ENCODE measurements around the gene MPIG6B.
A peak's percentile ranks its signal among the peaks of the same experiment; 100 is the strongest.

MPIG6B gene

DNA sequence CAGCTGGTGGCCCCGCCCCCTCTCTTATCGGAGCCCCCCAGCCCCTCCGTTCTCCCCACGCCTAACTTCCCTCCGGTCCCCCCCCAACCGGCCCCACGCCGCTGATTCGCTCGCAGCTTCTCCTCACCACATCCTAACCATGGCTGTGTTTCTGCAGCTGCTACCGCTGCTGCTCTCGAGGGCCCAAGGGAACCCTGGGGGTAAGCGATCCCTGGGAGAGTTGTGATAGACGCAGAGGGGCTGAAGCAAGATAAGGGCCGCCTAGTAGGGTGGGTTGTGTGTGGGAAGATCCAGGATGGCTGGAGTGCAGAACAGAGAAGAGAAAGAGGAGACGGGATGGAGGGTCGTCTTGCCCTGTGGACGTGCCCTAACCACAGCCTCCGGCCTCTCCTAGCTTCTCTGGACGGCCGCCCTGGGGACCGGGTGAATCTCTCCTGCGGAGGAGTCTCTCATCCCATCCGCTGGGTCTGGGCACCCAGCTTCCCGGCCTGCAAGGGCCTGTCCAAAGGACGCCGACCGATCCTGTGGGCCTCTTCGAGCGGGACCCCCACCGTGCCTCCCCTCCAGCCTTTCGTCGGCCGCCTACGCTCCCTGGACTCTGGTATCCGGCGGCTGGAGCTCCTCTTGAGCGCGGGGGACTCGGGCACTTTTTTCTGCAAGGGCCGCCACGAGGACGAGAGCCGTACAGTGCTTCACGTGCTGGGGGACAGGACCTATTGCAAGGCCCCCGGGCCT lies at the start of gene MPIG6B:
MPIG6B (plus strand) TSS at position 129 of the 735 bp plus-strand sequence; CDS start at position 140, 11 bp downstream.
- Mint-ChIP-seq H3K27me3 (no peaks in the 10 kb centered on the region), H3K4me3 (peak within 1 kb of the TSS; percentile 30), H3K27ac (no peak within 1 kb of the TSS)

GRCh38 chr6:31676322-31676903 lies 46.8 kb upstream of the MPIG6B start:
- no peak for DNase-seq
- Mint-ChIP-seq H3K27ac (peak overlapping the region; percentile 9), H3K4me3 (no peak overlapping the region), H3K4me1 (ENCODE audit: low read depth) (peaks cover 14% of the 10 kb centered on the region), H3K9me3 (no peaks in the 10 kb centered on the region), H3K27me3 (no peaks in the 10 kb centered on the region), H3K36me3 (ENCODE audit: low read depth) (peaks cover 37% of the 10 kb centered on the region)

More for the DNA sequence above, at the start of gene MPIG6B:
- DNase-seq, result no peak
- peaks cover 31% of the 10 kb centered on the region for H3K4me1 Mint-ChIP-seq (ENCODE audit: low read depth)
- H3K9me3 Mint-ChIP-seq, result no peaks in the 10 kb centered on the region
- H3K36me3 Mint-ChIP-seq (ENCODE audit: low read depth), result peaks cover 6% of the 10 kb centered on the region

DNA sequence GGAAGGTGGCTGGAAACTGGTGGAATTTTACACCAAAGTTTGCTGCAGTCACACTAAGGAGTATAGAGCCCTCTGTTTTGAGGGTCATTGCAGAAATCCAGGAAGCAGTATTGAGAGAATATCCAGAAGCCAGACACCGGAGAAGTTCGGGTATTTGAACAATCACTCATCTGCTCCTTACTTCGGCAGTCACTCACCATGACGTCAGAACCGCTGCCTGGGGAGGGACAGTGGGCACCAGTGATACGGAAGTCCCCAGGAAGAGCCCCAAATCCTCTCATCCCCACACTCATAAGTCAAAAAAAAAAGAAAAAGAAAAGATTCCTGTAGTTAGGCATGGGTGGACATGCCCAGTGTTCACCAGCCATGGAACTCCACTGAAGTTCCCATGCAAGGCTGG lies 46.3 kb upstream of the MPIG6B start:
- no peaks in the 10 kb centered on the region for H3K9me3 Mint-ChIP-seq
- no peaks in the 10 kb centered on the region for H3K27me3 Mint-ChIP-seq
- no peak for DNase-seq
- no peak overlapping the region for H3K27ac Mint-ChIP-seq
- H3K4me1 Mint-ChIP-seq (ENCODE audit: low read depth), result peaks cover 19% of the 10 kb centered on the region
- H3K4me3 Mint-ChIP-seq, result no peak overlapping the region
- peaks cover 32% of the 10 kb centered on the region for H3K36me3 Mint-ChIP-seq (ENCODE audit: low read depth)

GRCh38 chr6:31677955-31678354 lies 45.2 kb upstream of the MPIG6B start:
- Mint-ChIP-seq H3K9me3 (no peaks in the 10 kb centered on the region), H3K4me1 (ENCODE audit: low read depth) (peaks cover 20% of the 10 kb centered on the region), H3K36me3 (ENCODE audit: low read depth) (peaks cover 21% of the 10 kb centered on the region), H3K27ac (no peak overlapping the region), H3K27me3 (no peaks in the 10 kb centered on the region), H3K4me3 (no peak overlapping the region)
- DNase-seq, result no peak

DNA sequence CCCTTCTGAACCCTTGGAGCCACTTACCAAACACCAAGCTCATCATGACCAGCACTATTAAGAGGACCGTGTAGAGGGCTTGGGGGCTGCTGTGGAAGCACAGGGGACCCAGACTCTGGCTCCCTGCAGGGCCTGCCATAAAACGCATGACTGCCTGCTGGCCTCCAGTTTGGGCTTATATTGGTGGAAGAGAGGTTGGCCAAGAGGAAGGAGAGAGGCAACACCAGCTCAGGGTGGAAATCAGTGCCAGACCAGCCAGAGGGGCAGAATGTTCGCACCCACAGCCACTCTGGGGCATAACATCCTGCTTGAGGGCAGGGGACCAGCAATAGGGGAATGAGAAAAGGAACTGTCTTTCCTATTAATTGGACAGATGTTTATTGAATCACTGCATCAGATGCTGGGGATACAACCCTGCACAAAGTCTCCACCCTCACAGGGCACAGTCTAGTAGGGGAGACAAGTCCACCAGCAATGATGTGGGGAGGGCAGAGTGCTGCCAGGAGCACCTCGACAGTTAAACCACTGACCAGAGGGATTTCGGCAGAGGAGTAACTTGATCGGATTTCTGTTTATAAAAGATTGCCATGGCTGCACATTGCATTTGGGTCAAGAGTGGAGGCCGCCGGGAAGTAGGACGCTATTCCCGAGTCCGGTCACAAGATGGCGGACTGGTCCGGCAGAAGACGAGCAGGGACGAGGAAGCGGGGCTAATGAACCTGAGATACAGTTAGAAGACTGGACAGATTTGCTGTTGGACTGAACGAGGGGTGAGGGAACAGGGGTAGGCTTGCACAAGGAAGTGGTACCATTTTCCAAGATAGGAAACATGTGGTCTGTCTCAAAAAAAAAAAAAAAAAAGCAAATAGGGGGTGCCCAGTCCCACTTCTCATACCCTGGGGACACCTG lies 42.7 kb upstream of the MPIG6B start, which contains the start of gene LY6G5C:
LY6G5C (minus strand) TSS at position 842 of the 909 bp plus-strand sequence; CDS start at position 148, 694 bp downstream.
- H3K27ac Mint-ChIP-seq, result peak within 1 kb of the TSS; percentile 75
- peak within 1 kb of the TSS; percentile 79 for H3K4me3 Mint-ChIP-seq
- peak; percentile 77 for DNase-seq
- H3K27me3 Mint-ChIP-seq, result no peaks in the 10 kb centered on the region
- H3K4me1 Mint-ChIP-seq (ENCODE audit: low read depth), result peaks cover 20% of the 10 kb centered on the region
- peaks cover 13% of the 10 kb centered on the region for H3K36me3 Mint-ChIP-seq (ENCODE audit: low read depth)
- H3K9me3 Mint-ChIP-seq, result no peaks in the 10 kb centered on the region

- Mint-ChIP-seq H3K27ac (peak overlapping the region; percentile 75), H3K4me1 (ENCODE audit: low read depth) (peaks cover 20% of the 10 kb centered on the region), H3K36me3 (ENCODE audit: low read depth) (peaks cover 18% of the 10 kb centered on the region), H3K27me3 (no peaks in the 10 kb centered on the region), H3K9me3 (no peaks in the 10 kb centered on the region), H3K4me3 (peak overlapping the region; percentile 79)
- peak; percentile 67 for DNase-seq
These were observed 42.0 kb upstream of the MPIG6B start for GRCh38 chr6:31681135-31681671.

GRCh38 chr6:31683591-31683990 lies 39.6 kb upstream of the MPIG6B start:
- peaks cover 41% of the 10 kb centered on the region for H3K36me3 Mint-ChIP-seq (ENCODE audit: low read depth)
- H3K27me3 Mint-ChIP-seq, result no peaks in the 10 kb centered on the region
- no peak overlapping the region for H3K4me3 Mint-ChIP-seq
- no peaks in the 10 kb centered on the region for H3K9me3 Mint-ChIP-seq
- DNase-seq, result no peak
- peaks cover 20% of the 10 kb centered on the region for H3K4me1 Mint-ChIP-seq (ENCODE audit: low read depth)
- no peak overlapping the region for H3K27ac Mint-ChIP-seq

GRCh38 chr6:31686483-31686882 lies 36.7 kb upstream of the MPIG6B start:
- Mint-ChIP-seq H3K36me3 (ENCODE audit: low read depth) (peaks cover 69% of the 10 kb centered on the region), H3K9me3 (no peaks in the 10 kb centered on the region), H3K4me1 (ENCODE audit: low read depth) (peaks cover 14% of the 10 kb centered on the region), H3K27ac (no peak overlapping the region), H3K4me3 (no peak overlapping the region), H3K27me3 (no peaks in the 10 kb centered on the region)
- DNase-seq, result no peak

DNA sequence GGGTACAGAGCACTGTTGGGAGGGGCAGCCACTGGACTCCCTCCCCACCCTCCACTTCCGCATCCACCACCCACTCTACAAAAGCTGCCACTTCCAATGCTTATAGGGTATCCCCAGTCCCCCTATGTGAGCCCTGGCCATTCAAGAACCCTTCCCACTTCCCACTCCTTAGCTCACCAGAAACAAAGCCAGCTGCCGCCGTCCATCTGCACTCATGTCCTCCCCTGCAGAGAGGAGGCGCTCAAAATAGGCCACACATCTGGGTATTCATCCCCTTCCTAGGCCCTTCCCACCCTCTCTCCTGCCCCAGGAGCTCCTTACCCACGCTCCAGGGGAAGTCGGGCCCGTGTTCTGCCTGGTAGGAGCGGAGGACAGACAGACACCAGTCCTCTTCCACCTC lies 35.9 kb upstream of the MPIG6B start:
- DNase-seq, result no peak
- Mint-ChIP-seq H3K9me3 (no peaks in the 10 kb centered on the region), H3K4me1 (ENCODE audit: low read depth) (peaks cover 9% of the 10 kb centered on the region), H3K36me3 (ENCODE audit: low read depth) (peaks cover 75% of the 10 kb centered on the region), H3K27me3 (no peaks in the 10 kb centered on the region), H3K4me3 (no peak overlapping the region), H3K27ac (no peak overlapping the region)

GRCh38 chr6:31687860-31688693 lies 35.1 kb upstream of the MPIG6B start:
- peaks cover 81% of the 10 kb centered on the region for H3K36me3 Mint-ChIP-seq (ENCODE audit: low read depth)
- peak overlapping the region; percentile 44 for H3K27ac Mint-ChIP-seq
- peaks cover 9% of the 10 kb centered on the region for H3K4me1 Mint-ChIP-seq (ENCODE audit: low read depth)
- no peaks in the 10 kb centered on the region for H3K9me3 Mint-ChIP-seq
- H3K27me3 Mint-ChIP-seq, result no peaks in the 10 kb centered on the region
- H3K4me3 Mint-ChIP-seq, result no peak overlapping the region
- DNase-seq, result no peak

- H3K27ac Mint-ChIP-seq, result peak overlapping the region; percentile 73
These were observed 33.7 kb upstream of the MPIG6B start for GRCh38 chr6:31689249-31690110.

DNA sequence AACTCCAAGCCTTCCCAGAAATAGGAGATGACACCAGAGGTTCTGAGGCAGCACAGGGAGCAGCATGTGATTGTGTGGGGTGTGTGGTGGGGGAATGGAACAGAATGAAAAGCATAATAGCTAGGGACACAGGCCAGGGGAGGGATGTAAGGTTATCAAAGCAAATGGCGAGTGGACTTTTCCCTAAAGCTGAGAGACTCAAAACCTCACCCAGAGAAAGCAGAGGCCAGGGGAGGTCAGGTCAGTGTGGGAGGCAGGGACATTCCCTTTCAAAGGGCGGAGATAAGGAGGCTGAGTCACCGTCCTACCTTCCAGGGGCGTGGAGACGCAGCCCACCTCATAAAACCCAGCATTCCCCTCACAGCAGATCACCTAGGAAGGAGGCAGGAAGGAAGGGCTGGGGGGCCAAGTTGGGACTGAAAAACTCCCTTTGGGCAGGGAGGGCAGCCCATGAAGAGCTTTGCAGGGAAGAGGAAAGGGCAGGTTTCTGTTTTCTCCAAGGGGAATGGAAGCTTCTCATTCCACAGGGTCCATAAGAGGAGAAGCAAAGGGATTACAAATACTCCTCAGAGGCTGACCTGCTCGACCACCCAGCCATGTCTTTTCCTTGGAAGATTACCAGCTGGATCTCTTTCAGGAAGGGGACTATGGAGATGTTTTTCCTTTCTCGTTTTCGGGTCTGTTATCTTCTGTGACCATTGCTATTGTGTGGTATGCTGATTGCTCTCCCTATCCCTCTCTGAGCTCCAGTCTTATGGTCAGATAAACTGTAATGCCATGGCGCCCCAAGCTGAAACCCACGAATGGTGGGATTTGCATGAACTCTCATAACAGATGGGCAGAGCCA lies 32.7 kb upstream of the MPIG6B start:
- no peak overlapping the region for H3K4me3 Mint-ChIP-seq
- peak overlapping the region; percentile 73 for H3K27ac Mint-ChIP-seq
- DNase-seq, result no peak
- H3K36me3 Mint-ChIP-seq (ENCODE audit: low read depth), result peaks cover 93% of the 10 kb centered on the region
- H3K9me3 Mint-ChIP-seq, result no peaks in the 10 kb centered on the region
- peaks cover 9% of the 10 kb centered on the region for H3K4me1 Mint-ChIP-seq (ENCODE audit: low read depth)
- H3K27me3 Mint-ChIP-seq, result no peaks in the 10 kb centered on the region

More at GRCh38 chr6:31689249-31690110, 33.7 kb upstream of the MPIG6B start:
- Mint-ChIP-seq H3K4me3 (no peak overlapping the region), H3K9me3 (no peaks in the 10 kb centered on the region), H3K4me1 (ENCODE audit: low read depth) (peaks cover 9% of the 10 kb centered on the region), H3K36me3 (ENCODE audit: low read depth) (peaks cover 90% of the 10 kb centered on the region), H3K27me3 (no peaks in the 10 kb centered on the region)
- DNase-seq, result no peak
